Measurements from ENCODE around the gene BTAF1.

The BTAF1 gene

GRCh38 chr10:91896212-91896756 lies 27.3 kb upstream of the BTAF1 start:
- H3K9ac ChIP-seq (ENCODE audit: low read length) = no peak overlapping the region
- H3K4me1 ChIP-seq (ENCODE audit: insufficient read depth, low read length, severe bottlenecking) = no peaks in the 10 kb centered on the region
- H3K79me2 ChIP-seq (ENCODE audit: insufficient read depth, low read length) = no peaks in the 10 kb centered on the region
- no peaks in the 10 kb centered on the region for H3K9me2 ChIP-seq (ENCODE audit: low read depth, low read length)
- no peaks in the 10 kb centered on the region for H3F3A ChIP-seq (ENCODE audit: insufficient read depth, low read length)
- H2AFZ ChIP-seq (ENCODE audit: low read length) = no peak overlapping the region
- no peaks in the 10 kb centered on the region for H3K27me3 ChIP-seq (ENCODE audit: insufficient read depth, low read length)
- TF ChIP-seq, protein P1, sequence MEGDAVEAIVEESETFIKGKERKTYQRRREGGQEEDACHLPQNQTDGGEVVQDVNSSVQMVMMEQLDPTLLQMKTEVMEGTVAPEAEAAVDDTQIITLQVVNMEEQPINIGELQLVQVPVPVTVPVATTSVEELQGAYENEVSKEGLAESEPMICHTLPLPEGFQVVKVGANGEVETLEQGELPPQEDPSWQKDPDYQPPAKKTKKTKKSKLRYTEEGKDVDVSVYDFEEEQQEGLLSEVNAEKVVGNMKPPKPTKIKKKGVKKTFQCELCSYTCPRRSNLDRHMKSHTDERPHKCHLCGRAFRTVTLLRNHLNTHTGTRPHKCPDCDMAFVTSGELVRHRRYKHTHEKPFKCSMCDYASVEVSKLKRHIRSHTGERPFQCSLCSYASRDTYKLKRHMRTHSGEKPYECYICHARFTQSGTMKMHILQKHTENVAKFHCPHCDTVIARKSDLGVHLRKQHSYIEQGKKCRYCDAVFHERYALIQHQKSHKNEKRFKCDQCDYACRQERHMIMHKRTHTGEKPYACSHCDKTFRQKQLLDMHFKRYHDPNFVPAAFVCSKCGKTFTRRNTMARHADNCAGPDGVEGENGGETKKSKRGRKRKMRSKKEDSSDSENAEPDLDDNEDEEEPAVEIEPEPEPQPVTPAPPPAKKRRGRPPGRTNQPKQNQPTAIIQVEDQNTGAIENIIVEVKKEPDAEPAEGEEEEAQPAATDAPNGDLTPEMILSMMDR (IDR thresholded peaks at IDR 0.05; ENCODE audit: low read length) = no peak
- no peak for TF ChIP-seq EZH2 (IDR thresholded peaks at IDR 0.05; ENCODE audit: borderline replicate concordance, low read length)
- H3K27ac ChIP-seq (ENCODE audit: low read depth, low read length, poor library complexity, severe bottlenecking) = no peak overlapping the region
- H3K36me3 ChIP-seq (ENCODE audit: insufficient read depth, low read length) = no peaks in the 10 kb centered on the region
- H3K4me3 ChIP-seq (ENCODE audit: low read depth, low read length, poor library complexity, severe bottlenecking) = no peak overlapping the region
- H4K20me1 ChIP-seq (ENCODE audit: insufficient read depth, low read length) = no peaks in the 10 kb centered on the region
- H3K9me3 ChIP-seq (ENCODE audit: low read length) = no peaks in the 10 kb centered on the region
- no peak overlapping the region for H3K4me2 ChIP-seq (ENCODE audit: low read length)

GRCh38 chr10:91897421-91897820 lies 26.1 kb upstream of the BTAF1 start:
- no peaks in the 10 kb centered on the region for H3K9me3 ChIP-seq (ENCODE audit: low read length)
- no peak overlapping the region for H2AFZ ChIP-seq (ENCODE audit: low read length)

GRCh38 chr10:91901784-91902677 lies 21.5 kb upstream of the BTAF1 start:
- Histone ChIP-seq H3K4me1 (ENCODE audit: insufficient read depth, low read length, severe bottlenecking) (no peaks in the 10 kb centered on the region), H3F3A (ENCODE audit: insufficient read depth, low read length) (no peaks in the 10 kb centered on the region), H3K9me2 (ENCODE audit: low read depth, low read length) (no peaks in the 10 kb centered on the region), H3K9ac (ENCODE audit: low read length) (no peak overlapping the region), H3K79me2 (ENCODE audit: insufficient read depth, low read length) (no peaks in the 10 kb centered on the region), H3K4me3 (ENCODE audit: low read depth, low read length, poor library complexity, severe bottlenecking) (no peak overlapping the region), H3K27ac (ENCODE audit: low read depth, low read length, poor library complexity, severe bottlenecking) (no peak overlapping the region), H3K27me3 (ENCODE audit: insufficient read depth, low read length) (no peaks in the 10 kb centered on the region), H3K9me3 (ENCODE audit: low read length) (no peaks in the 10 kb centered on the region), H3K36me3 (ENCODE audit: insufficient read depth, low read length) (no peaks in the 10 kb centered on the region), H4K20me1 (ENCODE audit: insufficient read depth, low read length) (no peaks in the 10 kb centered on the region), H3K4me2 (ENCODE audit: low read length) (no peak overlapping the region), H2AFZ (ENCODE audit: low read length) (no peak overlapping the region)
- TF ChIP-seq, protein P1 (IDR thresholded peaks at IDR 0.05; ENCODE audit: low read length) = no peak
- TF ChIP-seq EZH2 (IDR thresholded peaks at IDR 0.05; ENCODE audit: borderline replicate concordance, low read length) = no peak

More at GRCh38 chr10:91897421-91897820, 26.1 kb upstream of the BTAF1 start:
- H3K9me2 ChIP-seq (ENCODE audit: low read depth, low read length) = no peaks in the 10 kb centered on the region
- no peaks in the 10 kb centered on the region for H3K36me3 ChIP-seq (ENCODE audit: insufficient read depth, low read length)
- H3K27ac ChIP-seq (ENCODE audit: low read depth, low read length, poor library complexity, severe bottlenecking) = no peak overlapping the region
- H3K9ac ChIP-seq (ENCODE audit: low read length) = no peak overlapping the region
- H3F3A ChIP-seq (ENCODE audit: insufficient read depth, low read length) = no peaks in the 10 kb centered on the region
- H3K4me3 ChIP-seq (ENCODE audit: low read depth, low read length, poor library complexity, severe bottlenecking) = no peak overlapping the region
- H3K27me3 ChIP-seq (ENCODE audit: insufficient read depth, low read length) = no peaks in the 10 kb centered on the region
- H3K4me2 ChIP-seq (ENCODE audit: low read length) = no peak overlapping the region
- no peaks in the 10 kb centered on the region for H3K4me1 ChIP-seq (ENCODE audit: insufficient read depth, low read length, severe bottlenecking)
- TF ChIP-seq, protein P1 (IDR thresholded peaks at IDR 0.05; ENCODE audit: low read length) = no peak
- TF ChIP-seq EZH2 (IDR thresholded peaks at IDR 0.05; ENCODE audit: borderline replicate concordance, low read length) = no peak
- no peaks in the 10 kb centered on the region for H4K20me1 ChIP-seq (ENCODE audit: insufficient read depth, low read length)
- no peaks in the 10 kb centered on the region for H3K79me2 ChIP-seq (ENCODE audit: insufficient read depth, low read length)

Measured in OCI-LY1 (cell line).